GM23338 (cell line): ENCODE measurements around the gene PIGH. TPM values are rescaled to one million over a fixed set of nuclear protein-coding genes. Genes with fewer than 3 reads are reported as not detected.

Experiments used
- ATAC-seq: fragments of 200-7000 bp; cut with Tn5 transposase; 3 replicates; pipeline ENCODE4 v1.9.1; 2020
- DNase-seq: peaks from one replicate; pipeline ENCODE4 v3.0.0-alpha.2; 2015; ENCODE audit warnings: low spot score
- H2AFZ ChIP-seq: fragments of 200-600 bp; sonication (generic); 2 replicates; pipeline ENCODE4 v1.8.0; 2016; ENCODE audit warnings: antibody characterized with exemption, mild to moderate bottlenecking, moderate library complexity
- H3F3A ChIP-seq: fragments of 200-600 bp; sonication (generic); replicated peaks from 2 replicates; pipeline ENCODE4 v1.8.0; 2017; ENCODE audit warnings: antibody characterized with exemption, mixed run types, low read depth
- H3K27ac ChIP-seq: fragments of 200-600 bp; sonication (generic); 2 replicates; pipeline ENCODE4 v1.6.1; 2016; ENCODE audit warnings: low read depth
- H3K27me3 ChIP-seq: fragments of 200-600 bp; sonication (generic); 2 replicates; pipeline ENCODE4 v1.8.0; 2016; ENCODE audit warnings: mild to moderate bottlenecking, mixed run types, moderate library complexity; ENCODE audit not compliant: insufficient read depth
- H3K36me3 ChIP-seq: fragments of 200-600 bp; sonication (generic); 2 replicates; pipeline ENCODE4 v1.8.0; 2016; ENCODE audit warnings: mild to moderate bottlenecking; ENCODE audit not compliant: insufficient read depth
- H3K4me1 ChIP-seq: fragments of 200-600 bp; sonication (generic); 2 replicates; pipeline ENCODE4 v1.8.0; 2016; ENCODE audit warnings: mild to moderate bottlenecking, moderate library complexity; ENCODE audit not compliant: insufficient read depth
- H3K4me2 ChIP-seq: fragments of 200-600 bp; sonication (generic); 2 replicates; pipeline ENCODE4 v1.7.1; 2017; ENCODE audit warnings: mixed run types
- H3K4me3 ChIP-seq: fragments of 200-600 bp; sonication (generic); 2 replicates; pipeline ENCODE4 v1.6.1; 2016; ENCODE audit warnings: mixed run types
- H3K79me2 ChIP-seq: fragments of 200-600 bp; sonication (generic); replicated peaks from 2 replicates; pipeline ENCODE4 v1.8.0; 2017; ENCODE audit warnings: mild to moderate bottlenecking; ENCODE audit not compliant: insufficient read depth
- H3K9me2 ChIP-seq: fragments of 200-600 bp; sonication (generic); 2 replicates; pipeline ENCODE4 v1.8.0; 2017; ENCODE audit not compliant: insufficient read depth
- H4K20me1 ChIP-seq: fragments of 200-600 bp; sonication (generic); replicated peaks from 2 replicates; pipeline ENCODE4 v1.8.0; 2017; ENCODE audit warnings: mild to moderate bottlenecking; ENCODE audit not compliant: insufficient read depth
- H3K27ac Mint-ChIP-seq: 2 replicates; pipeline ENCODE4 v1.8.0; 2020; ENCODE audit warnings: inconsistent platforms, mild to moderate bottlenecking, moderate library complexity, mixed read lengths
- H3K27me3 Mint-ChIP-seq: 3 replicates; pipeline ENCODE4 v1.8.0; 2022; ENCODE audit warnings: low read depth, mild to moderate bottlenecking, moderate library complexity, mixed read lengths, inconsistent platforms; ENCODE audit not compliant: insufficient read depth, poor library complexity
- H3K36me3 Mint-ChIP-seq: 3 replicates; pipeline ENCODE4 v1.8.0; 2021; ENCODE audit warnings: low read depth, mild to moderate bottlenecking, inconsistent platforms, moderate library complexity, mixed read lengths
- H3K4me1 Mint-ChIP-seq: 3 replicates; pipeline ENCODE4 v1.8.0; 2020; ENCODE audit warnings: mild to moderate bottlenecking, inconsistent platforms, mixed read lengths
- H3K4me3 Mint-ChIP-seq: 3 replicates; pipeline ENCODE4 v1.8.0; 2021; ENCODE audit warnings: moderate library complexity, mild to moderate bottlenecking, inconsistent platforms, mixed read lengths
- H3K9me3 Mint-ChIP-seq: 3 replicates; pipeline ENCODE4 v1.8.0; 2020; ENCODE audit warnings: moderate library complexity, mild to moderate bottlenecking, inconsistent platforms, mixed read lengths
- STAT1 ChIP-seq: IDR thresholded peaks from one replicate; pipeline ENCODE4 v1.6.1; 2016; ENCODE audit warnings: antibody characterized with exemption; ENCODE audit not compliant: unreplicated experiment
- ZNF114 ChIP-seq: fragments of 250-450 bp; sonication (Bioruptor Pico); IDR thresholded peaks from 2 replicates; pipeline ENCODE4 v1.5.0; 2020; ENCODE audit warnings: mild to moderate bottlenecking, moderate library complexity
- polyA plus RNA-seq: library from polyadenylated mRNA; unstranded; fragments of >200 nt; fragmentation: Nextera tagmentation; extraction: Ambion mirVana; gene quantifications from 2 replicates; pipeline ENCODE4 v1.2.1, GENCODE V29; 2016
- total RNA-seq: library from RNA; depleted of rRNA; stranded (reverse); fragments of >200 nt; shearing (Covaris generic); gene quantifications from 2 replicates; pipeline ENCODE4 v1.2.3, GENCODE V29; 2014
- TF ChIP-seq, protein P1 (sequence below): IDR thresholded peaks from one replicate; pipeline ENCODE4 v1.6.1; 2018; ENCODE audit warnings: antibody characterized with exemption; ENCODE audit not compliant: unreplicated experiment
- TF ChIP-seq, protein P2 (sequence below): fragments of 250-450 bp; sonication (Bioruptor Pico); IDR thresholded peaks from 2 replicates; pipeline ENCODE4 v1.5.0; 2020; ENCODE audit warnings: mild to moderate bottlenecking, moderate library complexity
- TF ChIP-seq, protein P3 (sequence below), 2 experiments: fragments of 200-600 bp in 1 of 2; sonication (generic) in 1 of 2; conservative IDR thresholded peaks; 2 replicates each; pipeline versions ENCODE4 v1.5.1 to v1.6.1; 2016 to 2017; ENCODE audit warnings: antibody characterized with exemption in 2 of 2, low read depth in 2 of 2, mild to moderate bottlenecking in 2 of 2, moderate library complexity in 1 of 2

PIGH gene
- total and polyA plus RNA-seq, 2 experiments from 2014 or later: 8.7 to 9.3 TPM

DNA sequence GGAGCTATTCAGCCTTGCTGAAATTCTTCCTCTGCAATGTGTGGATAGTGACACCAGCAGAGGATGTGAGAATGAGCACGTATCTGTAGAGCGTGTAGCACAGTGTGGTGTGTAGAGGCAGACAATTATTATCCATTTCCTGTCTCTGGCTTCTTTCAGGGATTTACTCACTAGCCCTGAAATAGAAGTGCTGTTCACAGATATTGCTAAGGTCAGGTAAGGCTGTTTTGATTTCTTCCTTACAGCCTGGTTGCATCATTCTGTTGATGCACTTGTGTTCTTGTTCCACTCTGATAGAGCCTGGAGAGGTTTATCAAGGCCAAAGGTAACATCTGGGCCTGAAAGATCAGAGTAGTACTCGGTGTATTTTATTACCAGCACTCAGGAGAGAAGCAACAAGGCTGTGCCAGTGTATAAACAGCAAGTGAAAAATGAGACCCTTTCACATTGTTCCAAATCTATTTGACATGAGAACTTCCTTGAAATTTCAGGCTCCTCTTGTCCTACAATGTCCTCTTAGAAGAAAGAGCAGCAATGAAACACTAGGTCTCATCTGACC is 36.4 kb upstream of the PIGH start:
- TF ChIP-seq, protein P1, sequence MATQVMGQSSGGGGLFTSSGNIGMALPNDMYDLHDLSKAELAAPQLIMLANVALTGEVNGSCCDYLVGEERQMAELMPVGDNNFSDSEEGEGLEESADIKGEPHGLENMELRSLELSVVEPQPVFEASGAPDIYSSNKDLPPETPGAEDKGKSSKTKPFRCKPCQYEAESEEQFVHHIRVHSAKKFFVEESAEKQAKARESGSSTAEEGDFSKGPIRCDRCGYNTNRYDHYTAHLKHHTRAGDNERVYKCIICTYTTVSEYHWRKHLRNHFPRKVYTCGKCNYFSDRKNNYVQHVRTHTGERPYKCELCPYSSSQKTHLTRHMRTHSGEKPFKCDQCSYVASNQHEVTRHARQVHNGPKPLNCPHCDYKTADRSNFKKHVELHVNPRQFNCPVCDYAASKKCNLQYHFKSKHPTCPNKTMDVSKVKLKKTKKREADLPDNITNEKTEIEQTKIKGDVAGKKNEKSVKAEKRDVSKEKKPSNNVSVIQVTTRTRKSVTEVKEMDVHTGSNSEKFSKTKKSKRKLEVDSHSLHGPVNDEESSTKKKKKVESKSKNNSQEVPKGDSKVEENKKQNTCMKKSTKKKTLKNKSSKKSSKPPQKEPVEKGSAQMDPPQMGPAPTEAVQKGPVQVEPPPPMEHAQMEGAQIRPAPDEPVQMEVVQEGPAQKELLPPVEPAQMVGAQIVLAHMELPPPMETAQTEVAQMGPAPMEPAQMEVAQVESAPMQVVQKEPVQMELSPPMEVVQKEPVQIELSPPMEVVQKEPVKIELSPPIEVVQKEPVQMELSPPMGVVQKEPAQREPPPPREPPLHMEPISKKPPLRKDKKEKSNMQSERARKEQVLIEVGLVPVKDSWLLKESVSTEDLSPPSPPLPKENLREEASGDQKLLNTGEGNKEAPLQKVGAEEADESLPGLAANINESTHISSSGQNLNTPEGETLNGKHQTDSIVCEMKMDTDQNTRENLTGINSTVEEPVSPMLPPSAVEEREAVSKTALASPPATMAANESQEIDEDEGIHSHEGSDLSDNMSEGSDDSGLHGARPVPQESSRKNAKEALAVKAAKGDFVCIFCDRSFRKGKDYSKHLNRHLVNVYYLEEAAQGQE: no peak
- TF ChIP-seq STAT1 (no peak), ZNF114 (CRISPR knock-in tag) (no peak)
- TF ChIP-seq, protein P2, sequence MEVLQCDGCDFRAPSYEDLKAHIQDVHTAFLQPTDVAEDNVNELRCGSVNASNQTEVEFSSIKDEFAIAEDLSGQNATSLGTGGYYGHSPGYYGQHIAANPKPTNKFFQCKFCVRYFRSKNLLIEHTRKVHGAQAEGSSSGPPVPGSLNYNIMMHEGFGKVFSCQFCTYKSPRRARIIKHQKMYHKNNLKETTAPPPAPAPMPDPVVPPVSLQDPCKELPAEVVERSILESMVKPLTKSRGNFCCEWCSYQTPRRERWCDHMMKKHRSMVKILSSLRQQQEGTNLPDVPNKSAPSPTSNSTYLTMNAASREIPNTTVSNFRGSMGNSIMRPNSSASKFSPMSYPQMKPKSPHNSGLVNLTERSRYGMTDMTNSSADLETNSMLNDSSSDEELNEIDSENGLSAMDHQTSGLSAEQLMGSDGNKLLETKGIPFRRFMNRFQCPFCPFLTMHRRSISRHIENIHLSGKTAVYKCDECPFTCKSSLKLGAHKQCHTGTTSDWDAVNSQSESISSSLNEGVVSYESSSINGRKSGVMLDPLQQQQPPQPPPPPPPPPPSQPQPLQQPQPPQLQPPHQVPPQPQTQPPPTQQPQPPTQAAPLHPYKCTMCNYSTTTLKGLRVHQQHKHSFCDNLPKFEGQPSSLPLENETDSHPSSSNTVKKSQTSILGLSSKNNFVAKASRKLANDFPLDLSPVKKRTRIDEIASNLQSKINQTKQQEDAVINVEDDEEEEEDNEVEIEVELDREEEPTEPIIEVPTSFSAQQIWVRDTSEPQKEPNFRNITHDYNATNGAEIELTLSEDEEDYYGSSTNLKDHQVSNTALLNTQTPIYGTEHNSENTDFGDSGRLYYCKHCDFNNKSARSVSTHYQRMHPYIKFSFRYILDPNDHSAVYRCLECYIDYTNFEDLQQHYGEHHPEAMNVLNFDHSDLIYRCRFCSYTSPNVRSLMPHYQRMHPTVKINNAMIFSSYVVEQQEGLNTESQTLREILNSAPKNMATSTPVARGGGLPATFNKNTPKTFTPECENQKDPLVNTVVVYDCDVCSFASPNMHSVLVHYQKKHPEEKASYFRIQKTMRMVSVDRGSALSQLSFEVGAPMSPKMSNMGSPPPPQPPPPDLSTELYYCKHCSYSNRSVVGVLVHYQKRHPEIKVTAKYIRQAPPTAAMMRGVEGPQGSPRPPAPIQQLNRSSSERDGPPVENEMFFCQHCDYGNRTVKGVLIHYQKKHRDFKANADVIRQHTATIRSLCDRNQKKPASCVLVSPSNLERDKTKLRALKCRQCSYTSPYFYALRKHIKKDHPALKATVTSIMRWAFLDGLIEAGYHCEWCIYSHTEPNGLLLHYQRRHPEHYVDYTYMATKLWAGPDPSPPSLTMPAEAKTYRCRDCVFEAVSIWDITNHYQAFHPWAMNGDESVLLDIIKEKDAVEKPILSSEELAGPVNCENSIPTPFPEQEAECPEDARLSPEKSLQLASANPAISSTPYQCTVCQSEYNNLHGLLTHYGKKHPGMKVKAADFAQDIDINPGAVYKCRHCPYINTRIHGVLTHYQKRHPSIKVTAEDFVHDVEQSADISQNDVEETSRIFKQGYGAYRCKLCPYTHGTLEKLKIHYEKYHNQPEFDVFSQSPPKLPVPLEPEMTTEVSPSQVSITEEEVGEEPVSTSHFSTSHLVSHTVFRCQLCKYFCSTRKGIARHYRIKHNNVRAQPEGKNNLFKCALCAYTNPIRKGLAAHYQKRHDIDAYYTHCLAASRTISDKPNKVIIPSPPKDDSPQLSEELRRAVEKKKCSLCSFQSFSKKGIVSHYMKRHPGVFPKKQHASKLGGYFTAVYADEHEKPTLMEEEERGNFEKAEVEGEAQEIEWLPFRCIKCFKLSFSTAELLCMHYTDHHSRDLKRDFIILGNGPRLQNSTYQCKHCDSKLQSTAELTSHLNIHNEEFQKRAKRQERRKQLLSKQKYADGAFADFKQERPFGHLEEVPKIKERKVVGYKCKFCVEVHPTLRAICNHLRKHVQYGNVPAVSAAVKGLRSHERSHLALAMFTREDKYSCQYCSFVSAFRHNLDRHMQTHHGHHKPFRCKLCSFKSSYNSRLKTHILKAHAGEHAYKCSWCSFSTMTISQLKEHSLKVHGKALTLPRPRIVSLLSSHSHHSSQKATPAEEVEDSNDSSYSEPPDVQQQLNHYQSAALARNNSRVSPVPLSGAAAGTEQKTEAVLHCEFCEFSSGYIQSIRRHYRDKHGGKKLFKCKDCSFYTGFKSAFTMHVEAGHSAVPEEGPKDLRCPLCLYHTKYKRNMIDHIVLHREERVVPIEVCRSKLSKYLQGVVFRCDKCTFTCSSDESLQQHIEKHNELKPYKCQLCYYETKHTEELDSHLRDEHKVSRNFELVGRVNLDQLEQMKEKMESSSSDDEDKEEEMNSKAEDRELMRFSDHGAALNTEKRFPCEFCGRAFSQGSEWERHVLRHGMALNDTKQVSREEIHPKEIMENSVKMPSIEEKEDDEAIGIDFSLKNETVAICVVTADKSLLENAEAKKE (CRISPR knock-in tag): no peak
- TF ChIP-seq, protein P3, sequence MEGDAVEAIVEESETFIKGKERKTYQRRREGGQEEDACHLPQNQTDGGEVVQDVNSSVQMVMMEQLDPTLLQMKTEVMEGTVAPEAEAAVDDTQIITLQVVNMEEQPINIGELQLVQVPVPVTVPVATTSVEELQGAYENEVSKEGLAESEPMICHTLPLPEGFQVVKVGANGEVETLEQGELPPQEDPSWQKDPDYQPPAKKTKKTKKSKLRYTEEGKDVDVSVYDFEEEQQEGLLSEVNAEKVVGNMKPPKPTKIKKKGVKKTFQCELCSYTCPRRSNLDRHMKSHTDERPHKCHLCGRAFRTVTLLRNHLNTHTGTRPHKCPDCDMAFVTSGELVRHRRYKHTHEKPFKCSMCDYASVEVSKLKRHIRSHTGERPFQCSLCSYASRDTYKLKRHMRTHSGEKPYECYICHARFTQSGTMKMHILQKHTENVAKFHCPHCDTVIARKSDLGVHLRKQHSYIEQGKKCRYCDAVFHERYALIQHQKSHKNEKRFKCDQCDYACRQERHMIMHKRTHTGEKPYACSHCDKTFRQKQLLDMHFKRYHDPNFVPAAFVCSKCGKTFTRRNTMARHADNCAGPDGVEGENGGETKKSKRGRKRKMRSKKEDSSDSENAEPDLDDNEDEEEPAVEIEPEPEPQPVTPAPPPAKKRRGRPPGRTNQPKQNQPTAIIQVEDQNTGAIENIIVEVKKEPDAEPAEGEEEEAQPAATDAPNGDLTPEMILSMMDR (conservative IDR thresholded peaks at IDR 0.05; ENCODE audit: low read depth in 2 of 2): no peak
- peaks cover 5% of the 10 kb centered on the region for H3K27me3 Mint-ChIP-seq
- no peaks in the 10 kb centered on the region for H3K4me1 Mint-ChIP-seq
- no peaks in the 10 kb centered on the region for H3K9me2 ChIP-seq
- no peaks in the 10 kb centered on the region for H3F3A ChIP-seq
- no peaks in the 10 kb centered on the region for H3K9me3 Mint-ChIP-seq
- peaks cover 3% of the 10 kb centered on the region; the same call in 1 of the 2 replicates for H3K36me3 ChIP-seq
- no peak overlapping the region for H3K4me2 ChIP-seq
- H3K4me3 Mint-ChIP-seq: no peak overlapping the region
- H4K20me1 ChIP-seq: peaks cover 10% of the 10 kb centered on the region
- ATAC-seq (no peak), DNase-seq (no peak)
- no peak overlapping the region for H3K27ac ChIP-seq
- no peak overlapping the region for H3K4me3 ChIP-seq
- no peaks in the 10 kb centered on the region for H3K79me2 ChIP-seq
- no peak overlapping the region; the same call in 1 of the 2 replicates for H3K27ac Mint-ChIP-seq
- H3K4me1 ChIP-seq: no peaks in the 10 kb centered on the region
- no peaks in the 10 kb centered on the region for H3K27me3 ChIP-seq
- no peak overlapping the region for H2AFZ ChIP-seq
- peaks cover 7% of the 10 kb centered on the region; the same call in 2 of the 3 replicates for H3K36me3 Mint-ChIP-seq
